Measurements from ENCODE around the gene LLPH.

The LLPH gene

GRCh38 chr12:66163289-66163688, 32.7 kb upstream of the LLPH start:
- Histone ChIP-seq H3K27ac (ENCODE audit: low read length) (no peak overlapping the region), H3K27me3 (ENCODE audit: control insufficient read depth, insufficient read depth, low read length) (no peaks in the 10 kb centered on the region), H3K4me1 (ENCODE audit: control insufficient read depth, insufficient read depth, low read length) (no peaks in the 10 kb centered on the region), H3K9me3 (ENCODE audit: control insufficient read depth, insufficient read depth, low read length) (no peaks in the 10 kb centered on the region), H3K36me3 (ENCODE audit: control insufficient read depth, insufficient read depth, low read length) (no peaks in the 10 kb centered on the region), H3K4me3 (ENCODE audit: low read length) (no peak overlapping the region)
- no peak for DNase-seq (ENCODE audit: low read depth, low spot score)
- whole genome bisulfite sequencing (ENCODE audit: insufficient coverage, insufficient read length) = no CpG with 5 or more reads among the region's 4 CpGs

GRCh38 chr12:66162701-66163100, 32.2 kb upstream of the LLPH start:
- no peak for DNase-seq (ENCODE audit: low read depth, low spot score)
- H3K36me3 ChIP-seq (ENCODE audit: control insufficient read depth, insufficient read depth, low read length) = no peaks in the 10 kb centered on the region
- no peaks in the 10 kb centered on the region for H3K9me3 ChIP-seq (ENCODE audit: control insufficient read depth, insufficient read depth, low read length)
- no peaks in the 10 kb centered on the region for H3K4me1 ChIP-seq (ENCODE audit: control insufficient read depth, insufficient read depth, low read length)
- no peak overlapping the region for H3K4me3 ChIP-seq (ENCODE audit: low read length)
- no peak overlapping the region for H3K27ac ChIP-seq (ENCODE audit: low read length)
- no CpG with 5 or more reads among the region's 2 CpGs for WGBS (ENCODE audit: insufficient coverage, insufficient read length)
- H3K27me3 ChIP-seq (ENCODE audit: control insufficient read depth, insufficient read depth, low read length) = no peaks in the 10 kb centered on the region

GRCh38 chr12:66160704-66161103, 30.2 kb upstream of the LLPH start:
- H3K4me1 ChIP-seq (ENCODE audit: control insufficient read depth, insufficient read depth, low read length) = no peaks in the 10 kb centered on the region
- no peaks in the 10 kb centered on the region for H3K27me3 ChIP-seq (ENCODE audit: control insufficient read depth, insufficient read depth, low read length)
- H3K27ac ChIP-seq (ENCODE audit: low read length) = no peak overlapping the region
- no peak overlapping the region for H3K4me3 ChIP-seq (ENCODE audit: low read length)
- no peaks in the 10 kb centered on the region for H3K9me3 ChIP-seq (ENCODE audit: control insufficient read depth, insufficient read depth, low read length)
- WGBS (ENCODE audit: insufficient coverage, insufficient read length) = no CpG with 5 or more reads among the region's 28 CpGs
- DNase-seq (ENCODE audit: low read depth, low spot score) = no peak
- H3K36me3 ChIP-seq (ENCODE audit: control insufficient read depth, insufficient read depth, low read length) = no peaks in the 10 kb centered on the region

GRCh38 chr12:66159123-66159522, 28.6 kb upstream of the LLPH start:
- Histone ChIP-seq H3K4me3 (ENCODE audit: low read length) (no peak overlapping the region), H3K9me3 (ENCODE audit: control insufficient read depth, insufficient read depth, low read length) (no peaks in the 10 kb centered on the region), H3K27ac (ENCODE audit: low read length) (no peak overlapping the region), H3K27me3 (ENCODE audit: control insufficient read depth, insufficient read depth, low read length) (no peaks in the 10 kb centered on the region), H3K36me3 (ENCODE audit: control insufficient read depth, insufficient read depth, low read length) (no peaks in the 10 kb centered on the region), H3K4me1 (ENCODE audit: control insufficient read depth, insufficient read depth, low read length) (no peaks in the 10 kb centered on the region)
- no peak for DNase-seq (ENCODE audit: low read depth, low spot score)

GRCh38 chr12:66156654-66157053, 26.1 kb upstream of the LLPH start:
- DNase-seq (ENCODE audit: low read depth, low spot score) = no peak
- Histone ChIP-seq H3K4me3 (ENCODE audit: low read length) (no peak overlapping the region), H3K27me3 (ENCODE audit: control insufficient read depth, insufficient read depth, low read length) (no peaks in the 10 kb centered on the region), H3K9me3 (ENCODE audit: control insufficient read depth, insufficient read depth, low read length) (no peaks in the 10 kb centered on the region), H3K27ac (ENCODE audit: low read length) (no peak overlapping the region), H3K4me1 (ENCODE audit: control insufficient read depth, insufficient read depth, low read length) (no peaks in the 10 kb centered on the region), H3K36me3 (ENCODE audit: control insufficient read depth, insufficient read depth, low read length) (no peaks in the 10 kb centered on the region)
- WGBS (ENCODE audit: insufficient coverage, insufficient read length) = no CpG with 5 or more reads among the region's 2 CpGs

- H3K27ac ChIP-seq (ENCODE audit: low read length) = no peak overlapping the region
- H3K36me3 ChIP-seq (ENCODE audit: control insufficient read depth, insufficient read depth, low read length) = no peaks in the 10 kb centered on the region
- H3K4me1 ChIP-seq (ENCODE audit: control insufficient read depth, insufficient read depth, low read length) = no peaks in the 10 kb centered on the region
- DNase-seq (ENCODE audit: low read depth, low spot score) = no peak
- H3K9me3 ChIP-seq (ENCODE audit: control insufficient read depth, insufficient read depth, low read length) = no peaks in the 10 kb centered on the region
- no peak overlapping the region for H3K4me3 ChIP-seq (ENCODE audit: low read length)
- H3K27me3 ChIP-seq (ENCODE audit: control insufficient read depth, insufficient read depth, low read length) = no peaks in the 10 kb centered on the region
Observed at GRCh38 chr12:66154776-66155175, 24.2 kb upstream of the LLPH start.

- Histone ChIP-seq H3K27me3 (ENCODE audit: control insufficient read depth, insufficient read depth, low read length) (no peaks in the 10 kb centered on the region), H3K4me1 (ENCODE audit: control insufficient read depth, insufficient read depth, low read length) (no peaks in the 10 kb centered on the region), H3K36me3 (ENCODE audit: control insufficient read depth, insufficient read depth, low read length) (no peaks in the 10 kb centered on the region), H3K27ac (ENCODE audit: low read length) (no peak overlapping the region), H3K9me3 (ENCODE audit: control insufficient read depth, insufficient read depth, low read length) (no peaks in the 10 kb centered on the region), H3K4me3 (ENCODE audit: low read length) (no peak overlapping the region)
- no CpG with 5 or more reads among the region's 1 CpG for WGBS (ENCODE audit: insufficient coverage, insufficient read length)
- no peak for DNase-seq (ENCODE audit: low read depth, low spot score)
Observed at GRCh38 chr12:66152732-66153131, 22.2 kb upstream of the LLPH start.

- no peak overlapping the region for H3K27ac ChIP-seq (ENCODE audit: low read length)
- DNase-seq (ENCODE audit: low read depth, low spot score) = no peak
- no peaks in the 10 kb centered on the region for H3K27me3 ChIP-seq (ENCODE audit: control insufficient read depth, insufficient read depth, low read length)
- no peaks in the 10 kb centered on the region for H3K4me1 ChIP-seq (ENCODE audit: control insufficient read depth, insufficient read depth, low read length)
- H3K36me3 ChIP-seq (ENCODE audit: control insufficient read depth, insufficient read depth, low read length) = no peaks in the 10 kb centered on the region
- WGBS (ENCODE audit: insufficient coverage, insufficient read length) = no CpG with 5 or more reads among the region's 5 CpGs
- no peaks in the 10 kb centered on the region for H3K9me3 ChIP-seq (ENCODE audit: control insufficient read depth, insufficient read depth, low read length)
- H3K4me3 ChIP-seq (ENCODE audit: low read length) = no peak overlapping the region
Observed at GRCh38 chr12:66149702-66150398, 19.3 kb upstream of the LLPH start.

- Histone ChIP-seq H3K27ac (ENCODE audit: low read length) (no peak overlapping the region), H3K4me3 (ENCODE audit: low read length) (no peak overlapping the region), H3K9me3 (ENCODE audit: control insufficient read depth, insufficient read depth, low read length) (no peaks in the 10 kb centered on the region), H3K27me3 (ENCODE audit: control insufficient read depth, insufficient read depth, low read length) (no peaks in the 10 kb centered on the region; the same call in 1 of the 2 replicates), H3K4me1 (ENCODE audit: control insufficient read depth, insufficient read depth, low read length) (no peaks in the 10 kb centered on the region), H3K36me3 (ENCODE audit: control insufficient read depth, insufficient read depth, low read length) (no peaks in the 10 kb centered on the region)
- WGBS (ENCODE audit: insufficient coverage, insufficient read length) = no CpG with 5 or more reads among the region's 7 CpGs
- peak; percentile 20 for DNase-seq (ENCODE audit: low read depth, low spot score)
Observed at GRCh38 chr12:66144791-66145754, 14.5 kb upstream of the LLPH start.

GRCh38 chr12:66143868-66144267, 13.3 kb upstream of the LLPH start:
- no CpG with 5 or more reads among the region's 1 CpG for WGBS (ENCODE audit: insufficient coverage, insufficient read length)
- Histone ChIP-seq H3K27ac (ENCODE audit: low read length) (no peak overlapping the region), H3K4me3 (ENCODE audit: low read length) (no peak overlapping the region), H3K4me1 (ENCODE audit: control insufficient read depth, insufficient read depth, low read length) (no peaks in the 10 kb centered on the region), H3K36me3 (ENCODE audit: control insufficient read depth, insufficient read depth, low read length) (no peaks in the 10 kb centered on the region), H3K27me3 (ENCODE audit: control insufficient read depth, insufficient read depth, low read length) (no peaks in the 10 kb centered on the region; the same call in 1 of the 2 replicates), H3K9me3 (ENCODE audit: control insufficient read depth, insufficient read depth, low read length) (no peaks in the 10 kb centered on the region)
- DNase-seq (ENCODE audit: low read depth, low spot score) = no peak

Measured in iPS DF 6.9 (cell line).